Iris pigment epithelial cell (primary cell): ENCODE data around the gene SALL2.

Experiments used
- DNase-seq: peaks from one replicate; pipeline ENCODE4 v3.0.0-alpha.2; 2011; ENCODE audit warnings: low read depth

Gene SALL2

GRCh38 chr14:21494902-21495762 lies 31.0 kb downstream of the SALL2 start:
- peak; percentile 91 for DNase-seq

DNA sequence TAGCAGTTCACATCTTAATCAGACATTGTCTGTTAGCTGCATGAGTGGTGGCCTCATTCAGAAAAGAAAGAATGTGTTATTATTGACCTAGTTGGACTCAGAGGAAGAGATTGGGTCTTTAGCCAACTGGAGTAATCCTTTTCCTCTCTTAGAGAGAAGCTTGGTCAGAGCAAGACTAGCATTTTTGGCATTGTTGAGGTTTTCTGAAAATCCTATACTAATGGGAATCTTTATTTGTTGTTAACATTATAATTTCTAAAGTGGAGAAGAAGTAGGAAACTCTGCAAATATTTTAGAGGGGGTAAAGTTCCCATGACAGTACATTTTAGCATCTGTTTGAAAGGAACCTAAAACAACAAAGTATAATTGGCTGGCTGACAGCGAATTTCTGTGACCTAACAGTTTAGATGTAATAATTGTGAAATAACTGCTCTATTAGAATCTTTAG lies 39.5 kb downstream of the SALL2 start:
- DNase-seq, result peak; percentile 94

DNA sequence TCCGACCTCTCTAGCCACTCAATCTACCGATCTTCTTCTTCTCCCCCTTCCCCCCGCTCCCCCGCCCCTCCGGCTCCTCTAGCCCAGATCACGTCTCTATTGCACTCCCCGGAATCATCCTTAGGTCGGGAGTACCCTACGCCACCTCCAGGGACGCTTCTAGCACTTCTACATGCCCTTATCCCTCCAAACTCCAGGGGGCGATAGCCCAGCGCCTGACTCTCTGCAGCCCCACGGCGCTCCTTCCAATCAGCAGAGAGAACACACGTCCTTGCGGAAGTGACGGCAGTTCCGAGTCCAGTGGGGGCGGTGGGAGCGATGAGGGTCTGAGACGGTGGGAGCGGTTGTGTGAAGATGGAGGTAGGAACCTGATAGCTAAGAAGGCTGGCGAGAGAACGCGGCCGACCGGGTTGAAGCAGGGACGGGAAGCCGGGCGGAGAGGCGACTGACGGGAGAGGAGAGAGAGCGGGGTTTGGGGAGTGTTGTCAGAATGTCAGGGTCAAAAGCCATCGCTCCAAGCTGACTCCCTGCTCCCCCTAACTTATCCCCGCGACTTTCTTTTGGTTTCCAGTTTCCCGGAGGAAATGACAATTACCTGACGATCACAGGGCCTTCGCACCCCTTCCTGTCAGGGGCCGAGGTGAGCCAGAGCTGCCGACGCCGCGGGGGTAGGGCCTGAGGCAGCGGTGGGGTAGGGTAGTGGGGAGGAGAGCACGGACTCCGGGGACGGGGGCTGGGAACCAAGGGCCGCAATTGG lies 49.0 kb downstream of the SALL2 start, which contains the start of the genes RAB2B and TOX4:
Gene RAB2B, minus strand, starts transcription at position 35 of the 757 bp plus-strand sequence. CDS start 87 bp downstream, outside the sequence.
Gene TOX4, plus strand, starts transcription at position 271 of the 757 bp plus-strand sequence. Its CDS starts 84 bp downstream, at position 355.
- peak; percentile 99 for DNase-seq

DNA sequence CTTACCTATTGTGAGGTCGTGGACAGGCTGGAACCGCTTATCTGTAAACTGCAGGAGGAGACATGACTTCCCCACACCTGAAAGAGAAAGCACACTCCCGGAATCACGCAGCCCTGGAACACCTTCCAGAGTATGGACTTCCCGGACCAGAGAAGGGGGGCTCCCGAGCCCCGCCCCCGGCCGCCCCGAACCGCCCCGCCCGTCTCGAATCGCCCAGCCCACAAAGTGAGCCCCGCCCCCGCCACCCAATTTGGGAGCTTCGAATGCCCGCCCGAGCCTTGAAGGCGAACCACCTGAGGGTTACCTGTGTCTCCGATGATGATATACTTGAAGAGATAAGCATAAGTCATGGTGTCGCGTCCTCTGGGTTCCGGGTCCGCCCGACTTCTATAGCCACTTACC lies 49.6 kb downstream of the SALL2 start:
- peak; percentile 66 for DNase-seq

- no peak for DNase-seq
These were observed 50.2 kb downstream of the SALL2 start for GRCh38 chr14:21475767-21476522.
